Astrocyte (in vitro differentiated cells and primary cell): ENCODE data around the gene LHFPL3. TPM values are rescaled to one million over a fixed set of nuclear protein-coding genes. Genes with fewer than 3 reads are reported as not detected.

Experiments
- DNase-seq: peaks from one replicate; pipeline ENCODE4 v3.0.0-alpha.2; 2010; ENCODE audit warnings: low read depth
- FAIRE-seq: peaks from 2 replicates; lab custom pipeline; 2011; peaks lifted over from hg19 to GRCh38; lab: Jason Lieb, UNC
- H2AFZ ChIP-seq: 2 replicates; pipeline ENCODE4 v1.6.0; 2012; ENCODE audit warnings: low read depth, low read length, inconsistent platforms
- H3K27ac ChIP-seq: 2 replicates; pipeline ENCODE4 v1.5.1; 2011; ENCODE audit warnings: low read depth, low read length, inconsistent platforms
- H3K27me3 ChIP-seq: 2 replicates; pipeline ENCODE4 v1.6.0; 2011; ENCODE audit warnings: low read length, inconsistent platforms; ENCODE audit not compliant: insufficient read depth
- H3K36me3 ChIP-seq: 2 replicates; pipeline ENCODE4 v1.5.1; 2011; ENCODE audit warnings: low read length, inconsistent platforms; ENCODE audit not compliant: insufficient read depth
- H3K4me1 ChIP-seq: 2 replicates; pipeline ENCODE4 v1.5.1; 2011; ENCODE audit warnings: low read length, inconsistent platforms; ENCODE audit not compliant: insufficient read depth
- H3K4me2 ChIP-seq: 2 replicates; pipeline ENCODE4 v1.6.0; 2012; ENCODE audit warnings: low read length, inconsistent platforms
- H3K4me3 ChIP-seq: 2 replicates; pipeline ENCODE4 v1.5.1; 2011; ENCODE audit warnings: low read depth, mild to moderate bottlenecking, low read length, inconsistent platforms; ENCODE audit not compliant: insufficient read depth
- H3K79me2 ChIP-seq: 2 replicates; pipeline ENCODE4 v1.6.0; 2012; ENCODE audit warnings: mild to moderate bottlenecking, low read length, inconsistent platforms; ENCODE audit not compliant: insufficient read depth
- H3K9ac ChIP-seq: 2 replicates; pipeline ENCODE4 v1.6.0; 2012; ENCODE audit warnings: mild to moderate bottlenecking, low read length, inconsistent platforms
- H3K9me3 ChIP-seq: 2 replicates; pipeline ENCODE4 v1.5.1; 2012; ENCODE audit warnings: low read depth, mild to moderate bottlenecking, low read length, inconsistent platforms; ENCODE audit not compliant: insufficient read depth
- H4K20me1 ChIP-seq: 2 replicates; pipeline ENCODE4 v1.6.0; 2012; ENCODE audit warnings: low read length, inconsistent platforms; ENCODE audit not compliant: insufficient read depth
- H3K27ac Mint-ChIP-seq: one replicate; pipeline ENCODE4 v1.8.0; 2021; ENCODE audit warnings: mild to moderate bottlenecking, mixed read lengths; ENCODE audit not compliant: unreplicated experiment
- H3K27me3 Mint-ChIP-seq: one replicate; pipeline ENCODE4 v1.8.0; 2021; ENCODE audit warnings: low read depth, mixed read lengths; ENCODE audit not compliant: unreplicated experiment
- H3K36me3 Mint-ChIP-seq: one replicate; pipeline ENCODE4 v1.8.0; 2021; ENCODE audit warnings: low read depth, mixed read lengths; ENCODE audit not compliant: unreplicated experiment
- H3K4me1 Mint-ChIP-seq: one replicate; pipeline ENCODE4 v1.8.0; 2021; ENCODE audit warnings: low read depth, mixed read lengths; ENCODE audit not compliant: unreplicated experiment
- H3K4me3 Mint-ChIP-seq: one replicate; pipeline ENCODE4 v1.8.0; 2021; ENCODE audit warnings: mild to moderate bottlenecking, moderate library complexity, mixed read lengths; ENCODE audit not compliant: unreplicated experiment
- H3K9me3 Mint-ChIP-seq: one replicate; pipeline ENCODE4 v1.8.0; 2021; ENCODE audit warnings: mild to moderate bottlenecking, mixed read lengths; ENCODE audit not compliant: unreplicated experiment
- EZH2 ChIP-seq: IDR thresholded peaks from 2 replicates; pipeline ENCODE4 v1.6.1; 2012; ENCODE audit warnings: mild to moderate bottlenecking, low read length, inconsistent platforms; ENCODE audit not compliant: insufficient read depth
- total RNA-seq: library from RNA; stranded (reverse); gene quantifications from 2 replicates; pipeline ENCODE4 v1.2.1, GENCODE V29; 2021
- TF ChIP-seq, protein P1 (sequence below): IDR thresholded peaks from 2 replicates; pipeline ENCODE4 v1.5.1; 2011; ENCODE audit warnings: low read depth, mild to moderate bottlenecking, inconsistent platforms, low read length, moderate library complexity; ENCODE audit not compliant: insufficient read depth

The LHFPL3 gene
- total RNA-seq, 1 donor from 2014 or later, result not detected

DNA sequence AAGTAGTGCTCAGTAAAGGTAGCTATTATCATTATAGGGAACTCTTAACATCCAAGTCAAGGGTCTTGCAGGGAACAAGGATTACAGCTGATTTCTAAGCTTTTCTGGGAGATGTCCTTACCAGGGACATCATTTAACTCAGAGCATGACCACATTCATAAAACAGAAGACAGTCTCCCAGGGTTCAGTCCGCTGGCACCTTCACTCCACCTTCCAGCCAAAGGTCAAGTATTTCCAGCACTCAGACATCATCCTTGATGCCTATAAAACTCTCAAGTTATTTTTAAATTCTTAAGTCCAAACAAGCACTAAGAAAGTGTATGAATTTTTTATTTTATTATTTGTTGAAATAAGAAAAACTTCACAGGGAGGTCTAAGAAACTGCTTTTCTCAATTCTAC is 565.9 kb downstream of the LHFPL3 start:
- H3K4me1 ChIP-seq, result no peaks in the 10 kb centered on the region
- no peak overlapping the region for H3K4me3 Mint-ChIP-seq
- FAIRE-seq, result no peak

DNA sequence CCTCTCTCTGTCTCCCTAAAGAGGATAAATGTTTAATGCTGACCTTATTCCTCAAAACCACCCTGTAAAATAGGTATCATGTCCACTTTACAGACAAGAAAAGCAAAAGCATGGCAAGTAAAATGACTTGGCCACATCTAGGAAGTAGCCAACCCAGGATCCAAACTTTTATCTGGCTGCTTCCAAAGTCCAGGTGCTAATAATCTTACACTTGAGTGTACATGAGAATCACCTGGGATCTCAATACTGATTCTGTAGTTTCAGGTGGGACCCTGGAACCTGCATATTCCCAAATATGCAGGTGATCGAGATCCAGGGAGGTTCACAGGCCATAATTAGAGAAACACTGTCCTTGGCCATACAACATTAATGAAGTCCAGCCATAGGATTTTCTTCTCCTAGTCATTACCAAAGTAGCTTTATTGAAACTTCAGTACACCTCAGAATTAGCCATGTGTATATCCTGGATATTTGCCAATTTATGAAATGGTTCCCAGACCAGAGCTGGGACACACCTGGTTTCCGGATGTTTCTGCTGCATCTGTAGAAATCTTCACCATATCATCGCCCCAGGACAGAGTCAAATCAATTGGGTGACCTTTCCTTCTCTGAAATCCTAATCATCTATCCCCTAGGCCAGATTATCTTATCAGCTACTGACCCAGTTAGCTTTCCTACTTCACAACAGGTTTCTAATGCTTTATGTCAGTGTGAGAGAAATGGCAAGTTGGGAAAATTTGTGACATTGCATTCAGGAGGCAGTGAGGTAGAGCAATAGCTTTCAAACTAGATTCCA is 566.5 kb downstream of the LHFPL3 start:
- no peak overlapping the region for H2AFZ ChIP-seq
- peaks cover under 1% of the 10 kb centered on the region for H3K27me3 ChIP-seq
- no peaks in the 10 kb centered on the region for H4K20me1 ChIP-seq
- Mint-ChIP-seq H3K27ac (no peak overlapping the region), H3K4me1 (peaks cover 8% of the 10 kb centered on the region), H3K4me3 (no peak overlapping the region), H3K9me3 (no peaks in the 10 kb centered on the region), H3K27me3 (no peaks in the 10 kb centered on the region), H3K36me3 (no peaks in the 10 kb centered on the region)
- H3K4me2 ChIP-seq, result no peak overlapping the region
- no peaks in the 10 kb centered on the region for H3K4me1 ChIP-seq
- H3K79me2 ChIP-seq, result no peaks in the 10 kb centered on the region
- H3K9me3 ChIP-seq, result no peaks in the 10 kb centered on the region
- H3K9ac ChIP-seq, result no peak overlapping the region
- DNase-seq (no peak), FAIRE-seq (no peak)
- H3K4me3 ChIP-seq, result no peak overlapping the region
- no peaks in the 10 kb centered on the region for H3K36me3 ChIP-seq
- no peak overlapping the region for H3K27ac ChIP-seq
- TF ChIP-seq, protein P1, sequence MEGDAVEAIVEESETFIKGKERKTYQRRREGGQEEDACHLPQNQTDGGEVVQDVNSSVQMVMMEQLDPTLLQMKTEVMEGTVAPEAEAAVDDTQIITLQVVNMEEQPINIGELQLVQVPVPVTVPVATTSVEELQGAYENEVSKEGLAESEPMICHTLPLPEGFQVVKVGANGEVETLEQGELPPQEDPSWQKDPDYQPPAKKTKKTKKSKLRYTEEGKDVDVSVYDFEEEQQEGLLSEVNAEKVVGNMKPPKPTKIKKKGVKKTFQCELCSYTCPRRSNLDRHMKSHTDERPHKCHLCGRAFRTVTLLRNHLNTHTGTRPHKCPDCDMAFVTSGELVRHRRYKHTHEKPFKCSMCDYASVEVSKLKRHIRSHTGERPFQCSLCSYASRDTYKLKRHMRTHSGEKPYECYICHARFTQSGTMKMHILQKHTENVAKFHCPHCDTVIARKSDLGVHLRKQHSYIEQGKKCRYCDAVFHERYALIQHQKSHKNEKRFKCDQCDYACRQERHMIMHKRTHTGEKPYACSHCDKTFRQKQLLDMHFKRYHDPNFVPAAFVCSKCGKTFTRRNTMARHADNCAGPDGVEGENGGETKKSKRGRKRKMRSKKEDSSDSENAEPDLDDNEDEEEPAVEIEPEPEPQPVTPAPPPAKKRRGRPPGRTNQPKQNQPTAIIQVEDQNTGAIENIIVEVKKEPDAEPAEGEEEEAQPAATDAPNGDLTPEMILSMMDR, result no peak
- no peak for TF ChIP-seq EZH2

More for the DNA sequence above, 565.9 kb downstream of the LHFPL3 start:
- H3K36me3 Mint-ChIP-seq, result no peaks in the 10 kb centered on the region
- no peaks in the 10 kb centered on the region for H3K27me3 Mint-ChIP-seq
- Histone ChIP-seq H2AFZ (no peak overlapping the region), H3K4me2 (no peak overlapping the region), H4K20me1 (no peaks in the 10 kb centered on the region), H3K36me3 (no peaks in the 10 kb centered on the region), H3K79me2 (no peaks in the 10 kb centered on the region), H3K4me3 (no peak overlapping the region), H3K27me3 (no peaks in the 10 kb centered on the region), H3K9me3 (no peaks in the 10 kb centered on the region), H3K27ac (no peak overlapping the region), H3K9ac (no peak overlapping the region)
- no peak overlapping the region for H3K27ac Mint-ChIP-seq
- no peak for TF ChIP-seq EZH2
- TF ChIP-seq, protein P1, result no peak
- H3K4me1 Mint-ChIP-seq, result peaks cover 8% of the 10 kb centered on the region
- no peaks in the 10 kb centered on the region for H3K9me3 Mint-ChIP-seq
- no peak for DNase-seq

DNA sequence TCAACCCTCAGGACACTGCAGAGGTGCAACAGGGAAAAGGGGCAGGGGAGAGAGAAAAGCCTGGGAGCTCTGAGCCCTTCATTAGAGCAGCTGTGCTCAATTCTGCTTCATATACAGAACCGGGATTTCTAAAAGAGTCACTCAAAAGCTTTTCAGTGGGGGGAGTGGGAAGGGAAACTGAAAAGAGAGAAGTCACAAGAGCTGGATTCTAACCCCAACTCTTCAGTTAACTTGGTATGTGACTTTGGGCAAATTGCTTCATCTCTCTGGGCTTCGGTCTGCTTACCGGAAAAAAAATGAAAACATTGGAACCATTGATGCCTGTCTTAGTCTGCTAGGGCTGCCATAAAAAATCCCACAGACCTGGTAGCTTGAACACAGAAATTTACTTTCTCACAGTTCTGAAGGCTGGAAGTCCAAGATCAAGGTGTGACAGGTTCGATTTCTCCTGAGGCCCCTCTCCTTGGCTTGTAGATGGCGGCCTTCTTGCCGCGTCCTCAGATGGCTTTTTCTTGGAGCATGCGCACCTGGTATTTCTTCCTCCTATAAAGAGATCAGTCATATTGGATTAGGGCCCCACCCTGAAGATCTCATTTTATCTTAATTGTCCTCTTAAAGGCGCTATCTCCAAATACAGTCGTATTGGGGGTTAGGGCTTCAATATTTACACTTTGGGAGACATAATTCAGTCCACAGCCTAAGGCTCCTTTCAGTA is 567.3 kb downstream of the LHFPL3 start:
- H3K9ac ChIP-seq, result no peak overlapping the region
- H3K4me2 ChIP-seq, result no peak overlapping the region
- H3K27ac ChIP-seq, result no peak overlapping the region
- no peaks in the 10 kb centered on the region for H3K4me1 ChIP-seq
- no peaks in the 10 kb centered on the region for H4K20me1 ChIP-seq
- DNase-seq, result no peak
- Mint-ChIP-seq H3K4me3 (no peak overlapping the region), H3K4me1 (peaks cover 8% of the 10 kb centered on the region), H3K9me3 (no peaks in the 10 kb centered on the region), H3K27me3 (no peaks in the 10 kb centered on the region), H3K27ac (no peak overlapping the region), H3K36me3 (no peaks in the 10 kb centered on the region)
- TF ChIP-seq EZH2, result no peak
- TF ChIP-seq, protein P1, result no peak
- H3K4me3 ChIP-seq, result no peak overlapping the region
- H3K79me2 ChIP-seq, result no peaks in the 10 kb centered on the region
- H2AFZ ChIP-seq, result no peak overlapping the region
- no peaks in the 10 kb centered on the region for H3K36me3 ChIP-seq
- no peak for FAIRE-seq
- H3K9me3 ChIP-seq, result no peaks in the 10 kb centered on the region
- H3K27me3 ChIP-seq, result peaks cover 3% of the 10 kb centered on the region
